Skin of body (tissue), 2 donors: ENCODE results near the gene C1R. TPM values are rescaled to one million over a fixed set of nuclear protein-coding genes. Genes with fewer than 3 reads are reported as not detected.

Source experiments
- DNase-seq: peaks from one replicate; lab custom pipeline; 2025; lab: John Stamatoyannopoulos, UW
- total RNA-seq: library from RNA; depleted of rRNA; stranded (reverse); fragments of >200 nt; gene quantifications from one replicate; pipeline ENCODE4 v1.2.3, GENCODE V29; 2014

C1R gene
- total RNA-seq, 1 donor from 2014 or later, result 78.8 TPM

GRCh38 chr12:7099290-7099996, 7.2 kb upstream of the C1R start:
- DNase-seq, result no peak

- no peak for DNase-seq
These were observed 4.7 kb upstream of the C1R start for GRCh38 chr12:7096979-7097378.

GRCh38 chr12:7096006-7096932, 4.0 kb upstream of the C1R start:
- no peak for DNase-seq

- no peak for DNase-seq
These were observed 1.6 kb upstream of the C1R start for GRCh38 chr12:7093892-7094291.

- no peak for DNase-seq
These were observed 1.2 kb upstream of the C1R start for GRCh38 chr12:7093486-7093885.

GRCh38 chr12:7092986-7093460, 778 bp upstream of the C1R start:
- DNase-seq, result no peak

- no peak for DNase-seq
These were observed 501 bp downstream of the C1R start for GRCh38 chr12:7091660-7092228.

- no peak for DNase-seq
These were observed 1.1 kb downstream of the C1R start for GRCh38 chr12:7091171-7091570.

GRCh38 chr12:7090222-7090998, 1.8 kb downstream of the C1R start:
- no peak for DNase-seq

- DNase-seq, result no peak
These were observed 2.9 kb downstream of the C1R start for GRCh38 chr12:7089196-7089871.

- no peak for DNase-seq
These were observed 9.1 kb downstream of the C1R start for GRCh38 chr12:7083125-7083524.

GRCh38 chr12:7081037-7081436, 11.2 kb downstream of the C1R start:
- no peak for DNase-seq

- no peak for DNase-seq
These were observed 12.5 kb downstream of the C1R start for GRCh38 chr12:7079826-7080125.

GRCh38 chr12:7078163-7078562, 14.1 kb downstream of the C1R start:
- DNase-seq, result no peak

GRCh38 chr12:7076493-7076892, 15.8 kb downstream of the C1R start:
- DNase-seq, result no peak

GRCh38 chr12:7075939-7076338, 16.3 kb downstream of the C1R start:
- no peak for DNase-seq

GRCh38 chr12:7075518-7075917, 16.7 kb downstream of the C1R start:
- no peak for DNase-seq

- no peak for DNase-seq
These were observed 18.3 kb downstream of the C1R start for GRCh38 chr12:7073946-7074345.

- no peak for DNase-seq
These were observed 19.7 kb downstream of the C1R start for GRCh38 chr12:7072554-7072953.

- no peak for DNase-seq
These were observed 20.2 kb downstream of the C1R start for GRCh38 chr12:7072035-7072434.

- no peak for DNase-seq
These were observed 22.9 kb downstream of the C1R start for GRCh38 chr12:7069386-7069785.
